Muscle of back (tissue), 11 donors: ENCODE results near the gene PALLD. TPM values are rescaled to one million over a fixed set of nuclear protein-coding genes. Genes with fewer than 3 reads are reported as not detected.

Experiments used
- DNase-seq, 3 donors: peaks; one replicate each; pipeline versions ENCODE4 v3.0.0 to v3.0.0-alpha.2; 2013
- polyA plus RNA-seq, 10 donors: library from polyadenylated mRNA; unstranded; fragments of 120-200 nt; gene quantifications; one replicate each; pipeline ENCODE4 v1.2.1, GENCODE V29; 2013; ENCODE audit not compliant: insufficient read length in 10 of 10

The PALLD gene
- polyA plus RNA-seq, 10 donors = 130 to 201 (median 147) TPM

DNA sequence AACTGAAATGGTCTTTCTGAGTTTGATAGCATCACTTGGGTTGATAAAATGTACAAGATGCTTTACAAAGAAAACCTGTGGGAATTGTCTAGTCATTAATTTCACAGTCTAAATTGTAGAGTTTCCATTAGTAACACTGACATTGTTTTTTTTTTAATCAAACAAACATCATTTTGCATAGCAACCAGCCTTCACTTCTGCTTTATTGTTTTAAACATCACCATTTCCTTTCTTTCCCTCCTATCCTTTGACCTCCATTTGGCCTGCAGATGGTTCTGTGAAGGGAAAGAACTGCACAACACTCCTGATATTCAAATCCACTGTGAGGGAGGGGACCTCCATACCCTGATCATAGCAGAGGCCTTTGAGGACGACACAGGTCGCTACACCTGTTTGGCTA is 171.1 kb downstream of the PALLD start:
- peak in 1 of 3 donors; percentile 42 for DNase-seq

DNA sequence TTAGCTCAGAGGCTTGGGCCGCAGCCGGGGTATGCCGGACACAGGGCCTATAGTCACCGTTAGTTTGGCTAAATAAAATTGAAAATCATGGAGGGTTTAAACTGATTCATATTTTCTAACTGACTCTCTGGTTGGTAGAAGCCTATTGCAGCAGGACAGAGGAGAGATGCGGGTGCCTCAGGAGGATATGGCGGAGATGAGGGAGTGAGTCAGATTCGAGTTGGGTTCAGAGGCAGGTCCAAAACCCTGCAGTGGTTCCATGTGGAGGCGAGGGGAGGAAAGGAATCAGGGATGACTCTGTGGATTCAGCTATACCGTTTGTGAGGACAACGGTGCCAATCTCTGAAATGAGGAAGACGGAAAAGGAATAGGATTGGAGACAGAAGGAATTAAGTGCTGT is 176.6 kb downstream of the PALLD start:
- no peak for DNase-seq

- no peak for DNase-seq
These were observed 177.4 kb downstream of the PALLD start for GRCh38 chr4:168674077-168674747.

DNA sequence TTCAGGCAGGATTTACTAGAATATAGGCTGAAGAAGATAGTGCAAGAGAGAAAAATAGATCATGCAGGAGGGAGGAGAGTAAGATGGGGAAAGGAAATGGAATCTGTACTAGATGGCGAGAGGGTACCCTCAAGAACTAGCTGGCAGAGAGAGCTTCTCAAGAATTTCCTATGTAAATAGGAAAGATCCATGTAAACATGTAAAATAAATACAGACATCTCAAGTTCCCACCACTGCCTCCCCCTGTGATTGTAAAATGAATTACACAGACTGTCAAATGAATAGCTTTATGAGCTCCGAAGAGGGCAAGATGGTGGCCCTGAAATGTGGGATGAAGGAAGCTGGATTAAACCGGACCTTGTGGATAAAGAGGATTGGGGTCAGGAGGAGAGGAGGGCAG is 178.0 kb downstream of the PALLD start:
- no peak for DNase-seq

DNA sequence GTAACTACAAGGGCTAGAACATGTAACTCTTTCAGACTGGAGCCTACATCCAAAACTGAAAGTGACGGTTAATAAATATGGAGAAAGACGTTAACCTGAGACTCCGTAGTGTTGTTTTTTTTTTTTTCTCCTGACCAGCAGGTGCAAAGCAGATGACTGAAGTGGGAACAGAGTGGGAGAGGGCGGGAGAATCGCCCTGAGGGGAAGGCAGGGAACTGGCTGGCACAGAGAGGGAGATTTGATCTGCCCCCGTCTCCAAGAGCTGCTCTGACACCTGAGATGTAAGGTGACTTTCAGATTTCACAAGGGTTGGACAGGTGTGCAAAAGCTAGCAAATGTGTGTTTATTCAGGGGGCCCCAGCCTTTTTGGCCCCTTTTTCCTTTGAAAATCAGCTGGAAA is 180.2 kb downstream of the PALLD start:
- DNase-seq = no peak

DNA sequence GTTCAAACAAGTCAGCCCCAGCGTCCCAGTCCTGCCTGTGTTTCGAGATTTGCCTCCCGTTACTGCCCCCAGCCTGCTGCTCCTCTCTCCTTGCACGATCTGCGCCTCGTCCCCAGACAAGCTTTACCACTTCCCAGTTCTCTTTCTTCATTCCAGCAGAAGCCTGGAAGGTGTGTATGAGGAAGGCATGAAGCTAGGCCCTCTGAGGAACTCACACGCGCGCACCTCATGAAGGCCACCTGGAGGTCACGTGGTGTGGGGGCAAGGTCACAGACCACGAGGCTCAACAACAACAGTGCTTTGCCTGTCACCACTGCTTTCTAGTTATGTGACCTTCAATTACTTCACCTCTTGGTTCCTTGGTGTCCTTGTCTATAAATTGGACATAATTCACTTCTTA is 181.0 kb downstream of the PALLD start:
- DNase-seq = no peak

- DNase-seq = no peak
These were observed 182.0 kb downstream of the PALLD start for GRCh38 chr4:168678751-168679366.

DNA sequence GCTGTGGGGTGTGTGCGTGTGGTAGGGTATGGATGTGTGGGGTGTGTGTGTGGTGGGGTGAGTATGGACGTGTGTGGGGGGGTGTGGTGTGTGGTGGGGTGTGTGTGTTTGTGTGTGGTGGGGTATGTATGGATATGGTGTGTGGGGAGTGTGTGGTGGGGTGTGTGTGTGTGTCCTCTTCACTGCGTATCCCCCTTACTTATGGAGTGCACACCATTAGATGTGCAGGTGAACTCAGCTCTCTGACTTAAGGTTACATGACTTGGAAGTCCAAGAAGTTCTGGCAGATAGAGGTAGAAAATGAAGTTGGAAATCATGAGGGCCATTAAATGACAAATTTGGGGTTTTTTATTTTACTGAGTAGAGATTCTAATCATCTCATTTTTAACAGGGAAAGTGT is 182.5 kb downstream of the PALLD start:
- DNase-seq = no peak

DNA sequence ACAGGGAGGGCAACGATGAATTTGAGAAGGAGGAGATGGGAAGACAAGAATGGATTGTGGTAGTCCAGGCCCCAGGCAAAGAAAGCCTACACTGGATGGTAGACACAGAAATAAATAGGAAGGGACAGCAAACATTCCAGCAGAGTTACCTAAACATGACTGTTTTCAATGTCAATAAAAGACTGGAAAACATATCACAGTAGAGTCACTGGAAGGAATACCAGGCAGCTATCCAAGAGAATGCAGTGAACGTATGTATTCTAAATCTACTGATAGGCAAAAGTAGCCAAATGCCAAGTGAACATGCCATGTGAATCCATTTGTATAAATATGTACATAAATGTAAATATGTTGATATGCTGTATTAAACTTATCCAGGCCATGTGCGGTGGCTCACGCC is 183.0 kb downstream of the PALLD start:
- DNase-seq = no peak

- DNase-seq = no peak
These were observed 186.1 kb downstream of the PALLD start for GRCh38 chr4:168682898-168683500.

- DNase-seq = no peak
These were observed 186.7 kb downstream of the PALLD start for GRCh38 chr4:168683595-168683994.

DNA sequence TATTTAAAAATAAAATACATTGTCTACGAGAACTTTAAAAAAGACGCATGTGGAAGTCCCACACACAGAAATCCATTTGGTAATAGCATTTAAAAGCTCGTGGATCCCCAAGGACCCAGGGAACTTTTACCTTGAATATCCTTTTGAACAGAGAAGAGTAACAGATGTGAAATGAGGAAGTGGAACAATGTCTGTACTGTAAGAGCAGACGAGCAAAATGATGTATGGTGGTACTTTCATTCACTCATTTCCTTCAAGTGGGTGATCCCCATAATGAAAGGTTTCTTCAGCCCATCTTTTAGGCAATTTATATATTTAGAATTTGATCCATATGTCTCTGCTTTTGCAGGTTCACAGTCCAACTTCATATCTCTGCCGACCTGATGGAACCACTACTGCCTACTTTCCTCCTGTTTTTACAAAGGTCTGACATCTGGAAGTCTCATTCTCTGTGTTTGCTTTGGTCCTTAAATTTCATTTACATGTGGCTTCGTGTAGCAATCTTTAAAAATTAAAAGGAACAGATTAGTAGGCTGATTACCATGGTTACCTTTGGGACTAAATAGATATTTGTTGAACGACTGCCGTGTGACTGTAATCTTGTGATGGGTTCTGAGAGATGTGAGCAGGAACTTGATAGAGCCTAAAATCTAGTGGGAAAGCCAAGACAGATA is 188.4 kb downstream of the PALLD start:
- peak in 1 of 3 donors; percentile 53 for DNase-seq

DNA sequence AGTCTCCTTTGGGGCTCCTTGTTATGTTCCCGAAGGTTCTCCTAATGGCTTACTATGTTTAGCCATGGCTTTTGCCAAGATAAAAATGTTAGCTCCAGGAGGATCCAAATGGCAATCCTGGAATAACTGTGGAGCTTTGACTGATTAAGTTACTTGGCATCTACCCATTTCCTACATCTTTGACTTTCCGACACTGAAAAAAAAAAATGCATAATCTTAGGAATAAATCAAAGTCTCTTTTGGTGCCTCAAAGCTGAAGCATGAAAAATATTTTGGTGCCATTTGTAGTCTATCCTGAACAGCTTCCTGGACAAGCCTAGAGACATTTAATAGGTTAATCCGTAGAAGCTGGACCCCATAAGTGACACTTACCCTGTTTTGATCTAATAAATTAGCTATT is 191.7 kb downstream of the PALLD start:
- no peak for DNase-seq

GRCh38 chr4:168689791-168690190 is 192.9 kb downstream of the PALLD start:
- DNase-seq = no peak

- DNase-seq = no peak
These were observed 193.3 kb downstream of the PALLD start for GRCh38 chr4:168690199-168690598.

DNA sequence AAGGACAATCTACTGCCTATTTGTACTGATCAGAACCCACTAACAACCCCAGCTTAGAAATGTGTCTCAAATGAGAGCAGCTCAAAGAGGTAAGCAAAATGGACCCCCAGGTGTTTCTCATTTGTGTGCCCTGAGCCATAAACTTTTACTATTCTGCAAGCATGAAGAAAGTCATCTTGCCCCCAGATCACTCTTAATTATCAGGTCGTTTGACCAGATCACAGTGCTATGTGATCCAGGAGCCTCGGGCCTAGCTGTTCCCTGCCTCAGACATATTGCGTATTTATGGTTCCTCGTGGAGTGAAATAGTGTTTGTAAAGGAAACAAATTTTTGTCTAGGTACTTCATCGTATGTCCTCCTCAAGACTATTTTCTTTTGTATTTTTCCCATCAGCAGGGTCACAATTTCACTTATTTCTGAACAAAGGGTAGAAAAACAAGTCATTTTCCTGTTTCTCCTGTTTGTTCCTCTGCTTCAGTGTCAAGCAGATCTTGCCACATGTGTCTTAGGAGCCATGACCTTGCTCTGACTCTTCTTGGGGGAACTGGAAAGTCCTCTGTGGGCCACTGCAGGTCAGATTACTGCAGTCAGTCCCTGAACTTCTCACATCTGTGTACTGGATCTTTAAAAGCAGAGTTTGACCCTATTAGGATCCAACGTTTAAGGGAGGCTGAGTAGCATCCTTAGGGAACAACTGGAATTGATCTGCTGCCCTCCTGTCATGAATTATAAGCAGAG is 194.9 kb downstream of the PALLD start:
- DNase-seq = no peak

DNA sequence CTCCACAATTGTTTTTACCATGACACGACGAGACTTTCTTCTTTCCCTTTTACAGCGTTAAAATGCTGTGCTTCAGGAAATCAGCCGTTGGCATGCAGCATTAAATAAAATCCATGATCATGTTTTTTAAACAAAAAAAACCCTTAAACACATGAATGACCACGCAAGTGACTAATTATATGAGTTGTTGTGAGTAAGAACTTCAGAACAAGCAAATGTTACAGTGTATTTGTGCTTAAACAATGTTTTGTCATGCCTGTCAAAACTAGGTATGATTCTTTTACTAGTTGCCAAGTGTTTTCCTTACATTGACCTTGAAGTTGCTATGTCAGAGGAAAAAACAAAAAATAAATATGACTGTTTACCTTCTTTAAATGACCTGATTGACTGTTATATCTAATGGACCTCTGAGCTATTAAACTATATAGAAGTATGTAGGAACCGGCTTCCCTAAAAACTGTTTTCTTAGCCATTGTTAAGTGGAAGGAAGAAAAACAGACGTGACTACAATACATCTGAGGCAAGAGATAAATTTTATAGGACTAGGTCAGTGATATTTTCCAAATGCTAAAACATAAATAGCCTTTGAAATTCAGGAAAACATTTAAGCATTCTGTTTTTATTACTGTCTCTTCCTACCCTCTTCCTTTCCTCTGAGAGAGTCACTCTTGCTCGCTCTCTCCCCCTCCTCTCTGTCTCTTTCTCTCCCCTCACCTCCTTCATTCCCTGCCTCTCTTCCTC is 197.1 kb downstream of the PALLD start:
- no peak for DNase-seq

DNA sequence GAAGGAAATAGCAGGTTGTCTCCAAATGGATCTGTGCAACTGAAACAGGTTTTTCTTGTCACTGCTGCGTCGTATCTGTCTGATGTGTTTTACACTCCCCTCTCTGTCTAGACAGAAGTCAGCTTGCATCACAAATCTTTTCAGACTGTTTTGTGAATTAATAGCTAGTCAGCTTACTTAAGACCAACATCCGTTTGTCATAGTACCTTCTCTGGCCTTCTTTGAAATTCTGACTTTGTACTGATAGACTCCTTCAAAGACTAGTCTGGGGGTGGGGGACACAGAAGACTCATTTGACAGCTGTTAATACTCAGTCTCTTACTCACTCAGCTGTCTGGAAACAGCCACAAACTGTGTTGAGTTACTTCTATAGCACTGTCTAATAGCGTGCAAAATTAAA is 197.8 kb downstream of the PALLD start:
- DNase-seq = peak in 2 of 3 donors; percentile 36 to 74

DNA sequence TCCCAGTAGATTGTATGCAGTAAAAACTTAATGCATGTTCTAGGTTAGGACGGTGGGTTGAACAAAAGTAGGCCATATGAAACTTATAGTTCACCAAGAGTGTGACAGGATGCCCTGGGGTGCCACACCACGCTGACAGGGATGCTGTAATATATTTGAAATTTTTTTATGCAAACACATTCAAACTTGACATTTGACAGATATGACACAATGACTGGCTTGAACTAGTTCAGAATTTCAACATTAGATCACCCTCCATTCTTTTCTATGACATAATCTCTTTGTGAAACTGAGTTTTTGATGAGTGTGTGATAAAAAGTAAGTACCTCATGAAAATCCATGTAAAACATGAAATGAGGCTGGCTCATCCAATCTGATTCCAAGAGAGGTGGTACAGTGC is 198.4 kb downstream of the PALLD start:
- DNase-seq = no peak

- DNase-seq = no peak
These were observed 199.4 kb downstream of the PALLD start for GRCh38 chr4:168696280-168696679.

DNA sequence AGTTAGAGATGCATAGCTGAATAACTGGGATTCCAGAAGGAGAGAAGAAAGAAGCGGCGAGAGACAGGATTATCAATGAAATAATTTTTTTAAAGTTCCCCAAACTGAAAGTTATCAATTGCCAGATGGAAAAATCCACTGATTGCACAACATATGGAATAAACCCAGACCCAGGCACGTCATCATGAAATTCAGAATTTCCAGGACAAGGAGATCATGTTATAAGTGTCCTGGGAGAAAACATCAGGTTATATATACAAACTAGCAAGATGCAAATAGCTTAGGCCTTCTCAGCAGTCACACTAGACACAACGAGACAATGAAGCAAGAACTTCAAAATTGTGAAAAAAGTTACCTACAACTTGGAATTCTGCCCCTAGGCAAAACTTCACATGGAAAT is 200.0 kb downstream of the PALLD start:
- DNase-seq = peak in 1 of 3 donors; percentile 60
